Measurements from ENCODE around the gene PTRHD1.

- TF ChIP-seq POLR2AphosphoS5 (IDR thresholded peaks at IDR 0.05; ENCODE audit: low read depth, low read length) = no peak
- TF ChIP-seq RAD21 (IDR thresholded peaks at IDR 0.05; ENCODE audit: low read length) = no peak
- TF ChIP-seq, protein P1, sequence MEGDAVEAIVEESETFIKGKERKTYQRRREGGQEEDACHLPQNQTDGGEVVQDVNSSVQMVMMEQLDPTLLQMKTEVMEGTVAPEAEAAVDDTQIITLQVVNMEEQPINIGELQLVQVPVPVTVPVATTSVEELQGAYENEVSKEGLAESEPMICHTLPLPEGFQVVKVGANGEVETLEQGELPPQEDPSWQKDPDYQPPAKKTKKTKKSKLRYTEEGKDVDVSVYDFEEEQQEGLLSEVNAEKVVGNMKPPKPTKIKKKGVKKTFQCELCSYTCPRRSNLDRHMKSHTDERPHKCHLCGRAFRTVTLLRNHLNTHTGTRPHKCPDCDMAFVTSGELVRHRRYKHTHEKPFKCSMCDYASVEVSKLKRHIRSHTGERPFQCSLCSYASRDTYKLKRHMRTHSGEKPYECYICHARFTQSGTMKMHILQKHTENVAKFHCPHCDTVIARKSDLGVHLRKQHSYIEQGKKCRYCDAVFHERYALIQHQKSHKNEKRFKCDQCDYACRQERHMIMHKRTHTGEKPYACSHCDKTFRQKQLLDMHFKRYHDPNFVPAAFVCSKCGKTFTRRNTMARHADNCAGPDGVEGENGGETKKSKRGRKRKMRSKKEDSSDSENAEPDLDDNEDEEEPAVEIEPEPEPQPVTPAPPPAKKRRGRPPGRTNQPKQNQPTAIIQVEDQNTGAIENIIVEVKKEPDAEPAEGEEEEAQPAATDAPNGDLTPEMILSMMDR (IDR thresholded peaks at IDR 0.05) = no peak
- TF ChIP-seq SIN3A (IDR thresholded peaks at IDR 0.05; ENCODE audit: borderline replicate concordance, low read depth, low read length) = no peak
- TF ChIP-seq YY1 (IDR thresholded peaks at IDR 0.05; ENCODE audit: low read depth) = no peak
- no peak for TF ChIP-seq JUND (IDR thresholded peaks at IDR 0.05)
- no peak for TF ChIP-seq RFX5 (IDR thresholded peaks at IDR 0.05; ENCODE audit: low read length)
- no peak for TF ChIP-seq RCOR1 (IDR thresholded peaks at IDR 0.05; ENCODE audit: low read length)
- TF ChIP-seq, protein P2, sequence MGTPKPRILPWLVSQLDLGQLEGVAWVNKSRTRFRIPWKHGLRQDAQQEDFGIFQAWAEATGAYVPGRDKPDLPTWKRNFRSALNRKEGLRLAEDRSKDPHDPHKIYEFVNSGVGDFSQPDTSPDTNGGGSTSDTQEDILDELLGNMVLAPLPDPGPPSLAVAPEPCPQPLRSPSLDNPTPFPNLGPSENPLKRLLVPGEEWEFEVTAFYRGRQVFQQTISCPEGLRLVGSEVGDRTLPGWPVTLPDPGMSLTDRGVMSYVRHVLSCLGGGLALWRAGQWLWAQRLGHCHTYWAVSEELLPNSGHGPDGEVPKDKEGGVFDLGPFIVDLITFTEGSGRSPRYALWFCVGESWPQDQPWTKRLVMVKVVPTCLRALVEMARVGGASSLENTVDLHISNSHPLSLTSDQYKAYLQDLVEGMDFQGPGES (IDR thresholded peaks at IDR 0.05; ENCODE audit: low read depth, low read length) = no peak
Measured at GRCh38 chr2:24821433-24821891, 28.3 kb upstream of the PTRHD1 start.
